ENCODE results near the gene FREM1.

DNA sequence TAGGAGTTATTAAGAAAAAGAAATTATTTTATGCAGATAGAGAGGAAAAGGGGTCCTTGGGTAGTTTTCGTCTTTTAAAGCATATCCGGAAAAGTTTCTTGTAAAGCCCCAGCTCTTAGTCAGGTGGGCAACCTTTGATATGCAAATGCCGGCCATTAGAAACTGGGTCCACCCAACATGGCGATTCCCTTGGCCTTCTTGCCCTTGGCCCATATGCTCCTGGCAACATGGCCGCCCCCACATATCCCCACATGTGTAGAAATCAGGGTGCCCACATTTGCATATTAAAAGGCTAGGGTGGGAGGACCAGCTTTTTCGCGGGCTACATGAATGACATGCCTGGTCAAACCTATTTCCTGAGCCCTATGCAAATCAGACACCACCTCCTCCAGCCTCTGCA, 73.3 kb downstream of the FREM1 start:
- TF ChIP-seq POLR2A (IDR thresholded peaks at IDR 0.05) (no peak), EP300 (IDR thresholded peaks at IDR 0.05) (no peak)
- TF ChIP-seq, protein P1, sequence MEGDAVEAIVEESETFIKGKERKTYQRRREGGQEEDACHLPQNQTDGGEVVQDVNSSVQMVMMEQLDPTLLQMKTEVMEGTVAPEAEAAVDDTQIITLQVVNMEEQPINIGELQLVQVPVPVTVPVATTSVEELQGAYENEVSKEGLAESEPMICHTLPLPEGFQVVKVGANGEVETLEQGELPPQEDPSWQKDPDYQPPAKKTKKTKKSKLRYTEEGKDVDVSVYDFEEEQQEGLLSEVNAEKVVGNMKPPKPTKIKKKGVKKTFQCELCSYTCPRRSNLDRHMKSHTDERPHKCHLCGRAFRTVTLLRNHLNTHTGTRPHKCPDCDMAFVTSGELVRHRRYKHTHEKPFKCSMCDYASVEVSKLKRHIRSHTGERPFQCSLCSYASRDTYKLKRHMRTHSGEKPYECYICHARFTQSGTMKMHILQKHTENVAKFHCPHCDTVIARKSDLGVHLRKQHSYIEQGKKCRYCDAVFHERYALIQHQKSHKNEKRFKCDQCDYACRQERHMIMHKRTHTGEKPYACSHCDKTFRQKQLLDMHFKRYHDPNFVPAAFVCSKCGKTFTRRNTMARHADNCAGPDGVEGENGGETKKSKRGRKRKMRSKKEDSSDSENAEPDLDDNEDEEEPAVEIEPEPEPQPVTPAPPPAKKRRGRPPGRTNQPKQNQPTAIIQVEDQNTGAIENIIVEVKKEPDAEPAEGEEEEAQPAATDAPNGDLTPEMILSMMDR (IDR thresholded peaks at IDR 0.05), result no peak
